Measurements from ENCODE around the gene PNKP.

DNA sequence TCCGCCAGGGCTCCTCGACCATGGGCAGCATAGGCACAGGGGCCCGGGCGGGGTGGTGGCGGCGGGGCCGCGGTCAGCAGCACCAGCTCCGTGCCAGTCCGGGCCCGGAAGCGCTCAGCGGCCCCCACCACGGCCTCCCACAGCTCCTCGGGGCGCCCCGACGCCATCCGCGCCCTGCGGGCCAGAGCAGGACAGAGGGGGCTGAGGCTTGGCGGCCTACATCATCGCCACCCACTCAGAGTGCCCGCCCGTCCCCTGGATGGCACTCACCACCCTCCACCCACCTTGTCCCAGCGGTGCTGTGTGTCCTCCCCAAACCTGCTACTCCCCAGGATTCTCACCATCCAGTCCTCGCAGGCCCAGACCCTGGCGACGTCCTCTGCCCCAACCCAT lies 5.7 kb upstream of the PNKP start:
- TF ChIP-seq, protein P1, sequence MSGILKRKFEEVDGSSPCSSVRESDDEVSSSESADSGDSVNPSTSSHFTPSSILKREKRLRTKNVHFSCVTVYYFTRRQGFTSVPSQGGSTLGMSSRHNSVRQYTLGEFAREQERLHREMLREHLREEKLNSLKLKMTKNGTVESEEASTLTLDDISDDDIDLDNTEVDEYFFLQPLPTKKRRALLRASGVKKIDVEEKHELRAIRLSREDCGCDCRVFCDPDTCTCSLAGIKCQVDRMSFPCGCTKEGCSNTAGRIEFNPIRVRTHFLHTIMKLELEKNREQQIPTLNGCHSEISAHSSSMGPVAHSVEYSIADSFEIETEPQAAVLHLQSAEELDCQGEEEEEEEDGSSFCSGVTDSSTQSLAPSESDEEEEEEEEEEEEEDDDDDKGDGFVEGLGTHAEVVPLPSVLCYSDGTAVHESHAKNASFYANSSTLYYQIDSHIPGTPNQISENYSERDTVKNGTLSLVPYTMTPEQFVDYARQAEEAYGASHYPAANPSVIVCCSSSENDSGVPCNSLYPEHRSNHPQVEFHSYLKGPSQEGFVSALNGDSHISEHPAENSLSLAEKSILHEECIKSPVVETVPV (CRISPR knock-in tag; IDR thresholded peaks at IDR 0.05): no peak
- TF ChIP-seq ZNF8 (CRISPR knock-in tag; IDR thresholded peaks at IDR 0.05) (no peak), ZNF70 (CRISPR knock-in tag; IDR thresholded peaks at IDR 0.05) (no peak), ARNTL (CRISPR knock-in tag; IDR thresholded peaks at IDR 0.05; ENCODE audit: borderline replicate concordance, low read depth) (no peak), SNAI2 (CRISPR knock-in tag; IDR thresholded peaks at IDR 0.05) (no peak), RARB (CRISPR knock-in tag; IDR thresholded peaks at IDR 0.05) (no peak), ZNF565 (CRISPR knock-in tag; conservative IDR thresholded peaks at IDR 0.05; ENCODE audit: low read depth) (no peak), OSR1 (CRISPR knock-in tag; IDR thresholded peaks at IDR 0.05) (no peak), ZFP30 (CRISPR knock-in tag; IDR thresholded peaks at IDR 0.05) (no peak)
- TF ChIP-seq, protein P2, sequence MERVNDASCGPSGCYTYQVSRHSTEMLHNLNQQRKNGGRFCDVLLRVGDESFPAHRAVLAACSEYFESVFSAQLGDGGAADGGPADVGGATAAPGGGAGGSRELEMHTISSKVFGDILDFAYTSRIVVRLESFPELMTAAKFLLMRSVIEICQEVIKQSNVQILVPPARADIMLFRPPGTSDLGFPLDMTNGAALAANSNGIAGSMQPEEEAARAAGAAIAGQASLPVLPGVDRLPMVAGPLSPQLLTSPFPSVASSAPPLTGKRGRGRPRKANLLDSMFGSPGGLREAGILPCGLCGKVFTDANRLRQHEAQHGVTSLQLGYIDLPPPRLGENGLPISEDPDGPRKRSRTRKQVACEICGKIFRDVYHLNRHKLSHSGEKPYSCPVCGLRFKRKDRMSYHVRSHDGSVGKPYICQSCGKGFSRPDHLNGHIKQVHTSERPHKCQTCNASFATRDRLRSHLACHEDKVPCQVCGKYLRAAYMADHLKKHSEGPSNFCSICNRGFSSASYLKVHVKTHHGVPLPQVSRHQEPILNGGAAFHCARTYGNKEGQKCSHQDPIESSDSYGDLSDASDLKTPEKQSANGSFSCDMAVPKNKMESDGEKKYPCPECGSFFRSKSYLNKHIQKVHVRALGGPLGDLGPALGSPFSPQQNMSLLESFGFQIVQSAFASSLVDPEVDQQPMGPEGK (CRISPR knock-in tag; IDR thresholded peaks at IDR 0.05; ENCODE audit: borderline replicate concordance): no peak
- TF ChIP-seq, protein P3, sequence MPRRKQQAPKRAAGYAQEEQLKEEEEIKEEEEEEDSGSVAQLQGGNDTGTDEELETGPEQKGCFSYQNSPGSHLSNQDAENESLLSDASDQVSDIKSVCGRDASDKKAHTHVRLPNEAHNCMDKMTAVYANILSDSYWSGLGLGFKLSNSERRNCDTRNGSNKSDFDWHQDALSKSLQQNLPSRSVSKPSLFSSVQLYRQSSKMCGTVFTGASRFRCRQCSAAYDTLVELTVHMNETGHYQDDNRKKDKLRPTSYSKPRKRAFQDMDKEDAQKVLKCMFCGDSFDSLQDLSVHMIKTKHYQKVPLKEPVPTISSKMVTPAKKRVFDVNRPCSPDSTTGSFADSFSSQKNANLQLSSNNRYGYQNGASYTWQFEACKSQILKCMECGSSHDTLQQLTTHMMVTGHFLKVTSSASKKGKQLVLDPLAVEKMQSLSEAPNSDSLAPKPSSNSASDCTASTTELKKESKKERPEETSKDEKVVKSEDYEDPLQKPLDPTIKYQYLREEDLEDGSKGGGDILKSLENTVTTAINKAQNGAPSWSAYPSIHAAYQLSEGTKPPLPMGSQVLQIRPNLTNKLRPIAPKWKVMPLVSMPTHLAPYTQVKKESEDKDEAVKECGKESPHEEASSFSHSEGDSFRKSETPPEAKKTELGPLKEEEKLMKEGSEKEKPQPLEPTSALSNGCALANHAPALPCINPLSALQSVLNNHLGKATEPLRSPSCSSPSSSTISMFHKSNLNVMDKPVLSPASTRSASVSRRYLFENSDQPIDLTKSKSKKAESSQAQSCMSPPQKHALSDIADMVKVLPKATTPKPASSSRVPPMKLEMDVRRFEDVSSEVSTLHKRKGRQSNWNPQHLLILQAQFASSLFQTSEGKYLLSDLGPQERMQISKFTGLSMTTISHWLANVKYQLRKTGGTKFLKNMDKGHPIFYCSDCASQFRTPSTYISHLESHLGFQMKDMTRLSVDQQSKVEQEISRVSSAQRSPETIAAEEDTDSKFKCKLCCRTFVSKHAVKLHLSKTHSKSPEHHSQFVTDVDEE (CRISPR knock-in tag; IDR thresholded peaks at IDR 0.05): no peak

Measured in SK-N-SH treated with all-trans-retinoic acid at 6 μM for 48 hours (cell line).